ENCODE results near the gene RHBDL3.
"Not testable (repeated sequence)": the region's sequence is repeated elsewhere in the genome, so short reads cannot be mapped to it uniquely, and the experiment has no call there.

Gene RHBDL3

DNA sequence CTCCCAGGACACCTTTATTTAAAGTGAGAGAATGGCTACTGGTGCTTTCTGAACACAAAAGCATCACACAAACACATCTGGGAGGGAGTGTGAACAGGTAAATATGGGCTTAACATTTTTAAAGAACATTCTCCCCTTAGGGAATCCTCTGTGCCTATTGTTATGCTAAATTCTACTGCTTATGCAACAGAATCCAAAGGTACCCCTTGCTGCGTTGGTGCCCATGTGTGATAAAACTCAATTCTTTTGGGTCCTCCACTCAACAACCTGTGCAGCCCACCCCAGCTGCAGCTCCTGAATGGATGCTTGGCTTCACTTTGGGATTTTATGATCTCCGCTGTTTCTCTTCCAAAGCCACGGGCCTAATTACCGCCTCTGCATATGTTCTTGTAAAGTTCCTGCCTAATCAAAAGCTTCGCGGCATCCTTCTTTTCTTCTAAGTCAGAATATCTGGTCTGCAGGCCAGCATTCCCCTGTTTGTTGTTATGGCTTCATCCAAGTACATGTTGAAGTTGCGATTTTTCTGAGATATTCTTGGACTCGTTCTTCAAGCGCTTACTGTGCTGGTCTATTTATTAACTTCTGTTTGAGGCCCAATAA, 23.9 kb downstream of the RHBDL3 start:
- DNase-seq (ENCODE audit: low spot score) = no peak

DNA sequence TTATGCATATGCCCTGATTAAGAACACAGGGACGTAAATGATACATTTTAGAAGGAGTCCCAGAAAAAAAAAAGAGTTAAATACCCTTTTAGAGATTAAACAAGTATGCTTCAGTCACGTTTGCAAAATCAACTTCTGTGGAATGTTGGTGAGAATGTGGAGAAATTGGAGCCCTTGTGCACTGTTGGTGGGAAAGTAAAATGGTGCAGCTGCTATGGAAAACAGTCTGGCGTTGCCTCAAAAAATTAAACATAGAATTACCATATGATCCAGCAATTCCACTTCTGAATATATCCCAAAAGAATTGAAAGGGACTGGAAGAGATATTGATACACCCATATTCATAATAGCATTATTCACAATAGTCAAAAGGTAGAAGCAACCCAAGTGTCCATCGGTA, 26.5 kb downstream of the RHBDL3 start:
- DNase-seq (ENCODE audit: low spot score) = no peak

DNA sequence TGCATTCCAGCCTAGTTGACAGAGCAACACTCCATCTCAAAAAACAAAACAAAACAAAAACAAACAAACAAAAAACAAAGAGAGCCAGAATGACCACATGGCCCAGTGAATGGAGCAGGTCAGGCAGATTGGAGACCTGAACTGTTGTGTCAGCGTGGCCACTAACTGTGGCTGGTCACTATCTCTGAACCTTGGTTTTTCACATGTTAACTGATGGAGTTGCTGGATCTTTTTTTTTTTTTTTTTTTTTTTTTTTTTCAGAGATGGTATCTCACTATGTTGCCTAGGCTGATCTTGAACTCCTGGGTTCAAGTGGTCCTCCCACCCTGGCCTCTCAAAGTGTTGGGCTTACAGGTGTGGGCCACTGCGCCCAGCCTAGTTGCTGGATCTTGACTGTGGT, 31.8 kb downstream of the RHBDL3 start:
- DNase-seq (ENCODE audit: low spot score) = no peak

DNA sequence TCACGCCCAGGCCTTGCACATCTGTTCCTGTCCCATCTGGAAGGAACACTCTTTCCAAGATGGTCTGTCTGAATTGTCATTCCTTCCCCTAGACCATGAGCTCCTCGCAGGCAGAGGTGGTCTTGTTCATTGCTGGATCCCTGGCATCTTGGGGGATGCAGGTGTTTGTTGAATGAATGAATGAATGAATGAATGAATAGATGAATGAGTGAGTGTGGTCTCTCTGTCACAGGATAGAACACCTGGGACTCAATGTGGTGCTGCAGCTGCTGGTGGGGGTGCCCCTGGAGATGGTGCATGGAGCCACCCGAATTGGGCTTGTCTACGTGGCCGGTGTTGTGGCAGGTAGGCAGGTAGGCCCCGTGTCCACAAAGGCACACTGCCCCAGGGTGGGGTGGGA, 32.2 kb downstream of the RHBDL3 start:
- DNase-seq (ENCODE audit: low spot score) = no peak

DNA sequence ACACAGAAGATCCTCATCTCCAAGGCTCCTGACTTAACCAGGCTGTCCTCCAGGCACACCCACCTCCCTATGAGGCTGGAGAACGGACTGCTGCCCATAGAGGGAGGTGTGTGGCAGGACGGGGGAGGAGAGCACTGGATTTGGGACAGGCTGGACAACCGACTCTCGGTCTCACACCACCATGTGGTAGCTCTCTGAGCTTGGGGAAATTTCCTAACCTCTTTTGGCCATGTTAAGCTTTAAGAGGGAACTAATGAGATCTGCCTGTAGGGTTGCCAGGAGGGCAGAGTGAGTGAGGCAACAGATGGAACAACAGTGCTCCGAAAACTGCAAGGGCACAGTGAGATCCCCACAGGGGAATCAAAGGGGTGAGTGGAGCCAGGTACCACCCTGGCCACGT, 32.7 kb downstream of the RHBDL3 start:
- no peak for DNase-seq (ENCODE audit: low spot score)

DNA sequence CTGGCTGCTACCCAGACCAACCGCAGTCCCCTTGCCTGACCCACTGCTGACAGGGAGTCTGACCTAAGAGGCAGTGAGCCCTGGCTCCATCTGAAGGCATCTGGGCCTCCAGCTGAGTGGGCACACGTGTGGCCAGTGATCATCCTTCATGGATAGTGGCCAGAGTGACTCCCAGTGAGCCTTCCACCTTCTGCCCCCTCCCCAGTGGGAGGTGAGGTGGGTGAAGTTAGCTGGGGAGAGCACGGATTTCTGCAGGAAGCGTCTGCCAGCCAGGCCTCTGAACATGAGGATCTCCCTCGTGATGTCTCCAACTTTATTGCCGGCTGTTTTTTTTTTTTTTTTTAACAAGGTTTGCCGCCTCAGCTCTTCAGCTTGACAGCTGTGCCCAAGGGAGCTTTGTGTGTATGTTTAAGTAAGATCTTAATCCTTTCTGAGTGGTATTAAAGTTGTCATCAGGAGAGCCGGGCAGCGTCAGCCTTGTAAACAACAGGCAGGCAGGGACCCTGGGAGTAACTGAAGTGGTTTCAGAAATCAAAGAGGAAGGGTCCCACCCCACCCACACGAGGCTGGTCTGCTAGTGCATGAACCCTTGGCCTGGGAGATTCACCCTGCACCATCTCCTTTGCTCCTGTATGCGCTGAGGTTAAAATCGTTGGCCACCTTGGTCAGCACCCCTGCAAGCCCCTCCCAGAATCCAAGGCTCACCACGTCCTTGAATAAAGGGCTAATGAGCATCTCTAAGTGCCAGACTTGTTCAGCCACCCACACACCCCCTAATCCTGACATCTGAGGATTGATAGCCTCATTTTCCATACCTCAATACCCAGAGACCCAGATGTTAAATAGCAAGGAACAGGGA, 33.3 kb downstream of the RHBDL3 start:
- DNase-seq (ENCODE audit: low spot score) = no peak

DNA sequence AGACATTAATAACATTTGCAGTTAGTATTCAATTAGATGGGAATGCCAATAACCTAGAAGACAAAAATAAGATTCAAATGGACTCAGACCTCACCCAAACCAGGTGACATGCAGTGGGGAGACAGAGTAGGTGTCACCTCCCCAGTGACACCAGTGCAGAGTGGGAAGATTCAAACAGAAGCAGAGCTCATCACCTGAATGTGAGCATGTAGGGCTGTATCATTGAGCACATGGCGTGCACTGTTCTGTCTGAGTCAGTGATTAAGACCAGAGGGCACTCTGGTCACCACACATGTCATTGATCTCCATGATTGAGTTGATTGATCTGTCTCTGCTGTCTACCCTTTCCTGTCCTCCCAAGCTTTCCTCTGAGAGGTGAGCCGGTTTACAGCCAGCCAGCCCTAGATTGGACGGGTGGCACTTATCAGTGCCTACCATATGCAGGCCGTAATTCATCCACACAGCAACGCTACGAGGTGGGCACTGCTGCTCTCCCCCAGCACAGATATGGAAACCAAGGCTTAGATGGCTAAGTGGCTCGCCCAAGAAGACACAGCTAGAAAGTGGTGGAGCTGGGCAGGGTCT, 34.0 kb downstream of the RHBDL3 start:
- peak; percentile 81 for DNase-seq (ENCODE audit: low spot score)

DNA sequence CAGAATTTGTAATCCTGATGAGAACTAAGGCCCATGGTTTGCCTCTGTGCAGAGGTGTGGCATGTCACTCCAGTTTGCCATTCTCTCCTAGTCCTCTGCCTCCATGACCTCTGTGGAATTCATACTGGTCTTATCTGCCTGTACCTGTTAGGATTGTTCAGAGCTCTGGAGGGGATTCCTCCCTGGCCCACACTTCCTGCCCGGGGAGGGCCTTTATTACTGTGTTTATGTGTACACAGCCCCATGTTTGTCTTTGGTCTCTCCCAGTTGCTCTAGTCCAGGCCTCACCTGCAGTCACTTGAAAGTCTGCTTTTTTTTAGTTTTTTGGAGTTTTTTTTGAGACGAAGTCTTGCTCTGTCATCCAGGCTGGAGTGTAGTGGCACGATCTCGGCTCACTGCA, 36.4 kb downstream of the RHBDL3 start:
- no peak for DNase-seq (ENCODE audit: low spot score)

DNA sequence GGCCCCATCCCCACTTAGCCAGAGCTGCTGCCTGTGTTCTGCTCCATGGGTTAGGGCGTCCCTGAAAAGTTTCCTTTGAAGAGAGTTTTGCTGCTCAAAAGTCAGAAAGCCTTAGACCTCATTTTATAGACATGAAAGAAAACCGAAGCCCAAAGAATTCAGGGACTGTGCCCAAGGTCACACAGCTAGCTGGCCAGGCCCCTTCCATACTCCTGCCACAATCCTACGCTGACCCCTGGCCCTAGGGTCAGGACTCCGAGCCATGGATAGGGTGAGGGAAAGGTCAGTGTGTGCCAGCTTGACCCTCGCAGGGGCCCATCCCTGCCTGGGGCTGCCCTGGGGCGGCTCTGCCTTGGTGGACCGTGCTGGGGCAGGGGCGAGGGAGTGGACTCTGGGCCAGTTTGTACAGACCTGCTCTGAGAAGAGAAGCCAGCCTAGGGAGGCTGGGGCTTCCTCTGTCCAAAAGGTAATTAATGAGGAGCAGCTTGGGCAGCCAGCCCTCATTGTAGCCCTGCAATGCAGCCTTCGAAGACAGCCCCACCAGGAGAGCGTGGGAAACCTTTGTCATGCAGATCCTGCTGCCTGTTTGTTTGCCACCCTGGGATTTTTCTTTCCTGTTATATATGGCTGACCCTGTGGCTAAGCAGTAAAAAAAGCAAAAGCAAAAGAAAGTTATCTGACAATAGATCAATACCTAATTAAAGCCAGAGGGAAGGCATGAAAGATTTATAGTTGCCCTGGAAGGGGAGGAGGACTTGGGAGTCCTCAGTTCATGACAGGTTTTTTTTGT, 37.4 kb downstream of the RHBDL3 start:
- no peak for DNase-seq (ENCODE audit: low spot score)

DNA sequence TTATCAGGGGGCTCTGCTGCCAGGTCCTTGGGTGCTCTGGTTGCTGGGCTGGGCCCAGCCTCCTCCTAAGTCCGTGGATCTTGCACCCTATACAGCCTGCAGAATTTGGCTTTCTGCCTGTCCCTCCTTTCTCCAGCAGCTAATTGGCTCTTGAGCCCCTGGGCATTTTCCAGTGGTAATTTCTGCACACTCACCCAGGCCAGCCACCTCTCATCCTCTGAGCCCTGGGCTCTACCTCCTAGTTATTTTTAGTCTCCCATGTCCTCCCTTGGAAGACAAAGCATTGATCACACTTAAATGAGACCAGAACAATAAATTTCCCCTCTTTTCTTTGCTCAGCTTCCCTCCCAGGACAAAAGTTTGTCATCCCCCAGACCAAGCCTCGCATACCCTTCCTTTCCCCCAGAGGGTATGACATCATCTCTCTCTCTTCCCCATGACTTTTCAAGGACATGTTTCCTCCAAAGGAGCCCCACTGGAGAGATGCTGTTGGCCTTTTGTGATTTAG, 38.2 kb downstream of the RHBDL3 start:
- no peak for DNase-seq (ENCODE audit: low spot score)

DNA sequence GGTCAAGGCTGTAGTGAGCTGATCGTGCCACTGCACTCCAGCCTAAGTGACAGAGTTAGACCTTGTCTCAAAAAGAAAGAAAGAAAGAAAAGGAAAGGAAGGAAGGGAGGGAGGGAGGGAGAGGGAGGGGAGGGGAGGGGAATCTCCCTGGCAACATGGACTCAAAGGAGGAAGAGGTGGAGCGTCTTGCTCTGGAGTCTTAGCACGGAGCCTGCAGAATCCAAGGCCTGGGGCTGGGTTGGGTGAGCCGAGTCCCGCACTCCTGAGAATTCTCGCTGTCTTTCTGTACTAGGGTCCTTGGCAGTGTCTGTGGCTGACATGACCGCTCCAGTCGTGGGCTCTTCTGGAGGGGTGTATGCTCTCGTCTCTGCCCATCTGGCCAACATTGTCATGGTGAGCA, 39.4 kb downstream of the RHBDL3 start:
- DNase-seq (ENCODE audit: low spot score) = no peak

DNA sequence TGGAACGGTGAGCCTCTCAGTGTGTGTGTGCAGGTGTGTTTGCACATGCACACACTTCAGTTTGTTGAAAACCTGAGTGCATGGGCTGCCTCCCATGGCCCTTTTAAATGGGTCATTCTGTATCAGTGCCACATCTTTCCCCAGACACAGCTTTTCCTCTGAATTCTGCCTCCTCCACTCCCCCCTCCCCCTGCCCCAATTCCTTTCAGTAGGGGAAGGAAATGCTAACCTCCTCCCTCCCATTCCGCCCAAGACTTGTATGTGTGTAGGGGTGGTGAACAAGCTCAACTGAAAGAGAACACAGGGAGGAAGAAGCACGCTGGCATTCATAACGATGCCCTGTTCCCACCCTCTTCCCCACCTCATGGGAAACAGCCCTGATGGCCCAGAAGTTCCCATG, 42.0 kb downstream of the RHBDL3 start:
- DNase-seq (ENCODE audit: low spot score) = no peak

DNA sequence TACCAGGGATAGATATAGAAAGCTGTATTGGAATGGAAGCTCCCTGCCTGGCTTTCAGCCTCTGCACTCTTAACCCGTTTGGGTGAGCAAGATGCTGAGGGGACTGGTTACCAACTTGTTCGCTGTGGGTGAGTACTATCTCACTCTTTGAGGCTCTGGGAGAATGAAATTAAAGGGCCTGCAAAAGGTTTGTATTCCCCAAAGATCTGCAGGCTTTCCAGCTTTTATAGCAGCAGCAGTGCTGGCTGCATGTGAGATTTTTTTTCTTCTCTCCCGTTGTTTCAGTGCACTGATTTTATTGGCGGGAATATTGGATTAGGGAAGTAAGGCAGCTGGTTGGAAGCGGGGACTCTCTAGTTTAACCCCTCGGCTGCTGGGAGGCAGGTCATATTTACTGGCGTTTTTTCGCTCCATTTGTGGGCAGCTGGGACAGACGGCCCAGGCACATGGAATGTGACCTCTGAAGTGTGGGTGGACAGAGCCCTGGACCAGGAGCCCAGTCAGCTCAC, 45.5 kb downstream of the RHBDL3 start:
- no peak for DNase-seq (ENCODE audit: low spot score)

DNA sequence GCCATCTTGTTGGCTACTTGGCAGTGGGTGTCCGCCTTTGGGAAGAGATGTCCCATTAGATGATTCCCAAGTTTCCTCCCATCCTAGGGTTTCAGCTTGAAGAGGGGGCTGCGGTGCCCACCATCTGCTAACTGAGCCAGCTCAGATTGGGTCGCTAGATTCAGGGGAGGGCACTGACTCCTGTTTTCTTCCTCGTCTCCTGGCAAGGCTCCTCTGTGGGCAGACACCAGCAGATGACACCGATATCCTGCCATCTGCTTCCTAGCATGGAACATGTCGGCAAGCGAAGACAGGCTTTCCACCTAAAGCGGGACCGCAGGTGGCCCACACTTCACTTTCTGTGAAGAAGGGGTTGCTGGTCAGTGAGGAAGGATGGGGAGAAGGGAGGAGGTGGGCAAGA, 49.0 kb downstream of the RHBDL3 start:
- no peak for DNase-seq (ENCODE audit: low spot score)

DNA sequence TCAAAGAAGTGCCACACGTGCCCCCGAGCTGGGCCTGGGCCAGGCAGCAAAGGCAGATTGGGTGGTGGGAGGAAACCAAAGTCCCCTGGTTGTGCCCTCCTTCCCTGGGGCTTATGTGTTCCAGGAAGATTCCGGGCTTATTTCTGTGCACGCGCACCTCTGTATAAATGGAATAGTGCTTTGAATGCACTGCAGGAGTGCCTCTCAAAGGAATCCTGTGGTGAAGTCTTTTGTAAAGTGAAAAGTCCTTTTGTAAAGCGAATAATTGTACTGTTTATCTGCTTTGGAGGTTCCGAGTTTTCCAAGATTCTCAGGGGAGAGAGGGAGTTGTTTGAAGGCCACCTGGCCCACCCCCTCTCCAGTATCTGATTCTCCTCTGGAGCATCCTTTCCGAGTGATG, 49.5 kb downstream of the RHBDL3 start:
- DNase-seq (ENCODE audit: low spot score) = no peak

DNA sequence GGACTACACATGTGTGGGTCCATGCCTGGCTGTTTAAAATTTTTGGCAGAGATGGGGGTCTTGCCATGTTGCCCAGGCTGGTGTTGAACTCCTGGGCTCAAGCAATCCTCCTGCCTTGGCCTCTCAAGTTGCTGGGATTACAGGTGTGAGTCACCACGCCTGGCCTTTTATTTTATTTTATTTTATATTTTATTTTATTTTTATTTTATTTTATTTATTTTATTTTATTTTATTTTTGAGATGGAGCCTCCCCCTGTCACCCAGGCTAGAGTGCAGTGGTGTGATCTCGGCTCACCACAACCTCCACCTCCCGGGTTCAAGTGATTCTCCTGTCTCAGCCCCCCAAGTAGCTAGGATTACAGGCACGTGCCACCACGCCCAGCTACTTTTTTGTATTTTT, 51.0 kb downstream of the RHBDL3 start:
- DNase-seq (ENCODE audit: low spot score) = not testable (repeated sequence)

DNA sequence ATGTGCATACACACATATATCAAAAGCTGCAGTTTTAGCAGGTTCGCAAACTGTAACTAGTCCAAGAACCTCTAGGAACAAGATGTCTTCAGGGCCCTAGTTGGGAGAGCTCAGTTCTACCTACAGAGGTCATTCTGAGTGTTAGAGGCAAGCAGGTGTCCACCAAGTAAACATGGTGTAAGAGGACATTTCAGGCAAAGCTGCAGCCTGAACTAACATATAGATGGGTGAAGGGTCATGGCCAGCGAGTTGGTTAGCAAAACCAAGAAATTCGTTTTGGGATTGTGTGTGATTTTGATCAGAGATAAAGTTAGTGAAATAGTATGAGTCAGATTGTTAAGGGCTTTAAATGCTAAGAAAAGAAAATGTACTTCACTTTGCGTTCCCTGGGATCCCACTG, 51.7 kb downstream of the RHBDL3 start:
- no peak for DNase-seq (ENCODE audit: low spot score)

DNA sequence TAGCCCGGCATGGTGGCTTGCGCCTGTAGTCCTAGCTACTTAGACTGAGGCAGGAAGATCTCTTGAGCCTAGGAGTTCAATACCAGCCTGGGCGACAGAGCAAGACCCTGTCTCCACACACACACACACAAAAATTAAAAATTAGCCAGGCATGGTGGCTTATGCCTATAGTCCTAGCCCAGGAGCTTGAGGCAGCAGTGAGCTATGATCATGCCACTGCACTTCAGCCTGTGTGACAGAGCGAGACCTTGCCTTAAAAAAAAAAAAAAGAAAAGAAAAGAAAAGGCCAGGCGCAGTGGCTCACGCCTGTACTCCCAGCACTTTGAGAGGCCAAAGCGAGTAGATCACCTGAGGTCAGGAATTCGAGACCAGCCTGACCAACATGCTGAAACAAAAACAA, 52.4 kb downstream of the RHBDL3 start:
- DNase-seq (ENCODE audit: low spot score) = no peak

DNA sequence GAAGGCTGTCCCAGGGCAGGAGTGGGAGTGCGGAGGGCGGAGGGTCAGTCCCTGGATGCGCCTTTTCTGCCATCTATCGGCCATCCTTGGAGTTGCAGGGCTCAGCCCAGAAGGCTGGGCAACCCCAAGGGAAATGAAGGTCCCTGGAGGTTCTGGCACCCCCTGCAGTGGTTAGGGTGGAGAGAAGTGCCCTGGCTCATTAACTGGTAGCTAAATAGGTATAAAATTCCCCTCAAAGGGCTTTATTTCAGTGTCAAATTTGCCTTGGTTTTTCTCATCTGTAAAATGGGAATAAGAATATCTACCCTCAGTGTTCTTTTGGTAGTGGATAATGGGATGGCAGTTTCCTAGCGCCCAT, 53.9 kb downstream of the RHBDL3 start:
- DNase-seq (ENCODE audit: low spot score) = peak; percentile 86

DNA sequence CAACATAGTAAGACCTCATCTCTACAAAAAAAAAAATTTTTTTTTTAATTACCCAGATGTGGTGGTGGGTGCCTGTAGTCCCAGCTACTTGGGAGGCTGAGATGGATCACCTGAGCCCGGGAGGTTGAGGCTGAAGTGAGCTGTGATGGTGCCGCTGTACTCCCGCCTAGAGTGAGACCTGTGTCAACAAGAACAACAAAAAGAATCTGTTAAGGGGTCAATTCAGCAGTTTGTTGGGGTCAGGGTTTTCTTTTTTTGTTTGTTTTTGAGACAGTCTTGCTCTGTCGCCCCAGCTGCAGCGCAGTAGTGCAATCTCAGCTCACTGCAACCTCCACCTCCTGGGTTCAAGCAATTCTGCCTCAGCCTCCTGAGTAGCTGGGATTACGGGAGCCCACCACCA, 54.4 kb downstream of the RHBDL3 start:
- DNase-seq (ENCODE audit: low spot score) = not testable (repeated sequence)

DNA sequence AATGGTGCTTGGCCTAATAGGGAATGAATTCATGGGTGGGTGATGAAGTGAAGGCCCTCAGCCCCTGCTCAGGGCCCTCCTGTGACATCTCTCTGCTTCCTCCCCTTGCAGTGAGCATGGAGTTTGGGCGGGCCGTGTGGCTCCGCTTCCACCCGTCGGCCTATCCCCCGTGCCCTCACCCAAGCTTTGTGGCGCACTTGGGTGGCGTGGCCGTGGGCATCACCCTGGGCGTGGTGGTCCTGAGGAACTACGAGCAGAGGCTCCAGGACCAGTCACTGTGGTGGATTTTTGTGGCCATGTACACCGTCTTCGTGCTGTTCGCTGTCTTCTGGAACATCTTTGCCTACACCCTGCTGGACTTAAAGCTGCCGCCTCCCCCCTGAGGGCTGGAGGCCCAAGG, 55.2 kb downstream of the RHBDL3 start:
- no peak for DNase-seq (ENCODE audit: low spot score)

DNA sequence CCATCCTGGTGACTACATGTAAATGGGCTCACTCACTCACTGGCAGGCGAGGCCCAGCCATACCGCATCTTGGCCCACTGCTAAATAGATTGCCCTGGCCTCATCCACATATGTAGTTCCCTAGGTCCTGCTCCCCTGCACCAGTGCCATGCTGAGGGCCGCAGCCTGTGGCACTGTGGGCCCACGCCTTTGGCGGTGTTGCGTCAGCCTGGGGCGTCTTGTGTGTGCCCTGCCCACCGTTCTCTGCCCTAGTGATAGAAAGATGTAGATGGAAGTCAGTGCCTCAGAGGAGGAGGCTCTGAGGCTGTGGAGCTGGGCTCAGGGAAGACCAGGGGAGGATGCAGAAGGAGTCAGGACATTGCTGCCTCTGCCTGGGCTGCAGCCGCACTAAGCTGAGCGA, 57.4 kb downstream of the RHBDL3 start:
- DNase-seq (ENCODE audit: low spot score) = no peak
